ENCODE data around the gene ASPDH. TPM values are rescaled to one million over a fixed set of nuclear protein-coding genes. Genes with fewer than 3 reads are reported as not detected.

The ASPDH gene
- not detected for total RNA-seq
- polyA plus RNA-seq (ENCODE audit: insufficient read depth, low read depth, low replicate concordance), result 115 TPM
- long read RNA-seq, donor 1, partial matches to known transcripts, result 0 of 2 reads
- long read RNA-seq, donor 1, other reads (novel, unspliced or antisense), result 0 of 2 reads
- long read RNA-seq, donor 2, result 0 reads
- long read RNA-seq, donor 3, partial matches to known transcripts, result 0 of 4 reads
- long read RNA-seq, donor 3, other reads (novel, unspliced or antisense), result 0 of 4 reads
- long read RNA-seq, donor 4, partial matches to known transcripts, result 0 of 1 reads
- long read RNA-seq, donor 4, other reads (novel, unspliced or antisense), result 0 of 1 reads
- long read RNA-seq, donor 5, result 0 reads
- long read RNA-seq, donor 6, result 0 reads
- long read RNA-seq, donor 7, result 0 reads
- long read RNA-seq, donor 8, partial matches to known transcripts, result 0 of 1 reads
- long read RNA-seq, donor 8, other reads (novel, unspliced or antisense), result 0 of 1 reads
- long read RNA-seq, donor 9, partial matches to known transcripts, result 0 of 1 reads
- long read RNA-seq, donor 9, other reads (novel, unspliced or antisense), result 0 of 1 reads
- long read RNA-seq, donor 10, result 0 reads

DNA sequence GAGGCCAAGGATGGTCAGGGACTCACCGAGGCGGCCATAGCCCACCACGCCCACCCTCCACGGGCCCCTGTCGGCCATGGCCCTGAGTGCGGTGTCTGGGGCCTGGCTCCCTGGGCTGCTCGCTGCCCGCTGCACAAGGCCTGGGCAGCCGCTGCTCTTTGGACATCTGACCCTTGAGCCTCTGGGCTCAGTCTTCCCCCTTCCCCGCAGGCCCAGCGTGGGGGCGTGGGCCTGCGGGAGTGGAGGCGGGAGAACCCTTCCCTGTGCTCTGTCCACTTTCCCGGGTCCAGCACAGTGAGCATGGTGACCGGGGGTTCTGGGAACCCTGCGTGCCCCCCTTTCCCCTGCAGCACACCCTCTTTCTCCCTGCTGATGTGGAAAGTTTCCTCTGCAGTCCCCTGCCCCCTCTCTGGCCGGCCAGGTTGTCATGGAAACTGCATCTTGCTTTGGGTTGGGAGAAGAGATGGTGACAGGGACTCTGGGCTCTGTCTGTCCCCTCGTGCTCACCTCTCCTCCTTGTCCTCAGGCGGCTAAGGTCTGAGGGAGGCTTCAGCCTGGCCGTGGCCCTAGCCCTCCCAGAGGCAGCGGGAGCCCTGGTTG lies at the start of gene ASPDH:
ASPDH (minus strand) TSS at position 168 of the 600 bp plus-strand sequence; CDS start at position 78, 90 bp downstream.
- peak in 3 of 5 donors; percentile 25 to 68 (median 55) for DNase-seq
- FAIRE-seq, result no peak
- peak within 1 kb of the TSS in 1 of 2 donors; percentile 32 for H3K27ac ChIP-seq (ENCODE audit: low read depth in 2 of 2, low read length in 2 of 2)
- intact Hi-C loops (cut with DNase I), result no loop called here
- H3K4me1 ChIP-seq (ENCODE audit: control insufficient read depth in 2 of 3, insufficient read depth in 2 of 3, low read depth in 1 of 3, low read length in 3 of 3), result peaks cover 0 to 9% (median 6%) of the 10 kb centered on the region in 3 donors
- H3K27me3 ChIP-seq (ENCODE audit: control insufficient read depth, insufficient read depth, low read length), result no peaks in the 10 kb centered on the region
- H3K9ac ChIP-seq (ENCODE audit: low read length in 3 of 3), result peak within 1 kb of the TSS in 2 of 3 donors; percentile 32 to 46
- TF ChIP-seq, protein P1, sequence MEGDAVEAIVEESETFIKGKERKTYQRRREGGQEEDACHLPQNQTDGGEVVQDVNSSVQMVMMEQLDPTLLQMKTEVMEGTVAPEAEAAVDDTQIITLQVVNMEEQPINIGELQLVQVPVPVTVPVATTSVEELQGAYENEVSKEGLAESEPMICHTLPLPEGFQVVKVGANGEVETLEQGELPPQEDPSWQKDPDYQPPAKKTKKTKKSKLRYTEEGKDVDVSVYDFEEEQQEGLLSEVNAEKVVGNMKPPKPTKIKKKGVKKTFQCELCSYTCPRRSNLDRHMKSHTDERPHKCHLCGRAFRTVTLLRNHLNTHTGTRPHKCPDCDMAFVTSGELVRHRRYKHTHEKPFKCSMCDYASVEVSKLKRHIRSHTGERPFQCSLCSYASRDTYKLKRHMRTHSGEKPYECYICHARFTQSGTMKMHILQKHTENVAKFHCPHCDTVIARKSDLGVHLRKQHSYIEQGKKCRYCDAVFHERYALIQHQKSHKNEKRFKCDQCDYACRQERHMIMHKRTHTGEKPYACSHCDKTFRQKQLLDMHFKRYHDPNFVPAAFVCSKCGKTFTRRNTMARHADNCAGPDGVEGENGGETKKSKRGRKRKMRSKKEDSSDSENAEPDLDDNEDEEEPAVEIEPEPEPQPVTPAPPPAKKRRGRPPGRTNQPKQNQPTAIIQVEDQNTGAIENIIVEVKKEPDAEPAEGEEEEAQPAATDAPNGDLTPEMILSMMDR (IDR thresholded peaks at IDR 0.05; ENCODE audit: borderline replicate concordance, extremely low read depth, insufficient read depth), result no peak
- H3K4me3 ChIP-seq (ENCODE audit: low read length in 3 of 3), result peak within 1 kb of the TSS in 2 of 3 donors; percentile 52 to 61
- H3K36me3 ChIP-seq (ENCODE audit: control insufficient read depth in 2 of 3, insufficient read depth in 3 of 3, low read length in 3 of 3), result no peaks in the 10 kb centered on the region
- no peaks in the 10 kb centered on the region for H3K9me3 ChIP-seq (ENCODE audit: control insufficient read depth in 2 of 3, insufficient read depth in 1 of 3, low read length in 3 of 3)

DNA sequence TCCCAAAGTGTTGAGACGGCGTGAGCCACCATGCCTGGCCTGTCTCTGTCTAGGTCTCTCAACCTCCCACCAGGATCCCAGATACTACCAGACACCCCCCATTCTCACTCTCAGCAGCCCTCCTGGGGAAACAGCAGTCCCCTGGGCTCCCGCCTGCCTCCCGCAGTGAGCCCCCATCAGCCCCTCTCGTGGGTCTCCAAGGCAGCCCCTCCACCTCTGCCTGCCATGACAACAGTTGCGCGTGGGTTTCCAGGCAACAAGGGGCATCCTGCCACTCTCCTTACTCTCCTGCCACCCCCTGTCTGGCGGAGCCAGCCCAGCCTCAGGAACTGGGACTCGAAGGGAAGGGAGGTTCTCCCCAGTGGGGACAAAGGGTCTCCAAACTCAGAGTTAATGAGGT lies 49.3 kb upstream of the ASPDH start:
- no peak overlapping the region for H3K9ac ChIP-seq (ENCODE audit: low read length in 3 of 3)
- H3K9me3 ChIP-seq (ENCODE audit: control insufficient read depth in 2 of 3, insufficient read depth in 1 of 3, low read length in 3 of 3), result no peaks in the 10 kb centered on the region
- H3K27ac ChIP-seq (ENCODE audit: low read depth in 2 of 2, low read length in 2 of 2), result no peak overlapping the region
- H3K36me3 ChIP-seq (ENCODE audit: control insufficient read depth in 2 of 3, insufficient read depth in 3 of 3, low read length in 3 of 3), result no peaks in the 10 kb centered on the region
- TF ChIP-seq, protein P1 (IDR thresholded peaks at IDR 0.05; ENCODE audit: borderline replicate concordance, extremely low read depth, insufficient read depth), result no peak
- intact Hi-C loops (cut with DNase I), result no loop called here
- FAIRE-seq (no peak), DNase-seq (no peak)
- no peaks in the 10 kb centered on the region for H3K4me1 ChIP-seq (ENCODE audit: control insufficient read depth in 2 of 3, insufficient read depth in 2 of 3, low read depth in 1 of 3, low read length in 3 of 3)
- no peak overlapping the region for H3K4me3 ChIP-seq (ENCODE audit: low read length in 3 of 3)
- no peaks in the 10 kb centered on the region for H3K27me3 ChIP-seq (ENCODE audit: control insufficient read depth, insufficient read depth, low read length)

DNA sequence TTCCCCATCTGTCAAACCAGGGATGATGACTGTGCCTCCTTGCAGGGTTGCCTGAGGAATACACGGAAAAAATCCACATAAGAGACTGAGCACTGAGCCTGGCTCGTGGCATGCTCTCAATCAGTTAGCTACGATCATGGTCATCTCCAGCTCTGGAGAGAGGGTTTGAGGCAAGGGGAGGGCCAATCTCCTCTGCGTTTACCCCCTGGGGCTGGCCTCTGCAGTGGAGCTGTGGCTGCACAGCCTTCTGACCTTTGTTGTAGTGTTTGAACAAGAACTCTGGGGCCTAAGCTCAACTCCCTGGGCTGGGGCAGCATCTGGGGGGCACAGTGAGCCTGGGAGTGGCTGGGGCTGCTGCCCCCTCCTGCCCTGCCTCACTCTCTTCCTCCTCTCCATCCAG lies 48.6 kb upstream of the ASPDH start:
- H3K9me3 ChIP-seq (ENCODE audit: control insufficient read depth in 2 of 3, insufficient read depth in 1 of 3, low read length in 3 of 3), result no peaks in the 10 kb centered on the region
- H3K4me1 ChIP-seq (ENCODE audit: control insufficient read depth in 2 of 3, insufficient read depth in 2 of 3, low read depth in 1 of 3, low read length in 3 of 3), result no peaks in the 10 kb centered on the region
- H3K36me3 ChIP-seq (ENCODE audit: control insufficient read depth in 2 of 3, insufficient read depth in 3 of 3, low read length in 3 of 3), result no peaks in the 10 kb centered on the region
- DNase-seq (no peak), FAIRE-seq (no peak)
- no peaks in the 10 kb centered on the region for H3K27me3 ChIP-seq (ENCODE audit: control insufficient read depth, insufficient read depth, low read length)
- intact Hi-C loops (cut with DNase I), result no loop called here
- no peak overlapping the region for H3K9ac ChIP-seq (ENCODE audit: low read length in 3 of 3)
- TF ChIP-seq, protein P1 (IDR thresholded peaks at IDR 0.05; ENCODE audit: borderline replicate concordance, extremely low read depth, insufficient read depth), result no peak
- no peak overlapping the region for H3K27ac ChIP-seq (ENCODE audit: low read depth in 2 of 2, low read length in 2 of 2)
- no peak overlapping the region for H3K4me3 ChIP-seq (ENCODE audit: low read length in 3 of 3)

All from kidney (tissue), 22 donors.